Measurements from ENCODE around the gene E2F3.

E2F3 gene

DNA sequence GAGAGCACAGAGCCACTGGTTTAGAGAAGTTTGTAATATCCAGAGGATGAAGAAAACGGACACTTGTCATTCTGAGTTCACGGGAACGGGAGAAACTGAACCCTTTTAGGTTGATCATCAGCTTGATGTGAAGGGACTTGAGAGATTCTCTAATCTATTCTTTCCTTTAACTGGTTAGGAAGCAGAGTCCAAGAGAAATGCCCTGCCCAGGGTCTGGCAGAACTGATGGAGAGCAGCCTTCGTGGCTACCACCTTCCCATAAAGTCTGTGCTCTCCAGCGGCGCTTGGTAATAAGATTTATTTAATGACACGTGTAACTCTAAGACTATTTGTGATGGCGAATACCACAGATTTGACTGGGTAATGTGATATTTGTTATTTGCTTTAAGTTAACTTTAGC lies 36.0 kb downstream of the E2F3 start:
- Histone ChIP-seq H2AFZ (ENCODE audit: low read depth, low read length) (no peak overlapping the region), H3K4me2 (ENCODE audit: insufficient read depth, low read length) (no peak overlapping the region), H3K4me3 (ENCODE audit: low read depth in 1 of 2, low read length in 2 of 2) (no peak overlapping the region), H3K9ac (ENCODE audit: low read depth, low read length) (no peak overlapping the region), H3K4me1 (ENCODE audit: insufficient read depth, low read length) (no peaks in the 10 kb centered on the region), H3K27me3 (ENCODE audit: insufficient read depth, low read length, poor library complexity) (no peaks in the 10 kb centered on the region), H3K36me3 (ENCODE audit: insufficient read depth, low read length) (peaks cover 58% of the 10 kb centered on the region), H3K79me2 (ENCODE audit: insufficient read depth, low read length) (peaks cover 98% of the 10 kb centered on the region), H4K20me1 (ENCODE audit: insufficient read depth, low read length) (peaks cover 76% of the 10 kb centered on the region), H3K27ac (ENCODE audit: low read length) (no peak overlapping the region), H3K9me3 (ENCODE audit: insufficient read depth, low read length, severe bottlenecking) (no peaks in the 10 kb centered on the region)
- no peak for ATAC-seq (ENCODE audit: insufficient read depth, low read depth)
- TF ChIP-seq EZH2 (IDR thresholded peaks at IDR 0.05; ENCODE audit: borderline replicate concordance, low read depth, low read length, severe bottlenecking), result no peak
- TF ChIP-seq, protein P1, sequence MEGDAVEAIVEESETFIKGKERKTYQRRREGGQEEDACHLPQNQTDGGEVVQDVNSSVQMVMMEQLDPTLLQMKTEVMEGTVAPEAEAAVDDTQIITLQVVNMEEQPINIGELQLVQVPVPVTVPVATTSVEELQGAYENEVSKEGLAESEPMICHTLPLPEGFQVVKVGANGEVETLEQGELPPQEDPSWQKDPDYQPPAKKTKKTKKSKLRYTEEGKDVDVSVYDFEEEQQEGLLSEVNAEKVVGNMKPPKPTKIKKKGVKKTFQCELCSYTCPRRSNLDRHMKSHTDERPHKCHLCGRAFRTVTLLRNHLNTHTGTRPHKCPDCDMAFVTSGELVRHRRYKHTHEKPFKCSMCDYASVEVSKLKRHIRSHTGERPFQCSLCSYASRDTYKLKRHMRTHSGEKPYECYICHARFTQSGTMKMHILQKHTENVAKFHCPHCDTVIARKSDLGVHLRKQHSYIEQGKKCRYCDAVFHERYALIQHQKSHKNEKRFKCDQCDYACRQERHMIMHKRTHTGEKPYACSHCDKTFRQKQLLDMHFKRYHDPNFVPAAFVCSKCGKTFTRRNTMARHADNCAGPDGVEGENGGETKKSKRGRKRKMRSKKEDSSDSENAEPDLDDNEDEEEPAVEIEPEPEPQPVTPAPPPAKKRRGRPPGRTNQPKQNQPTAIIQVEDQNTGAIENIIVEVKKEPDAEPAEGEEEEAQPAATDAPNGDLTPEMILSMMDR (IDR thresholded peaks at IDR 0.05; ENCODE audit: borderline replicate concordance, extremely low read depth, low read length, poor library complexity, severe bottlenecking), result no peak
- DNase-seq, result no peak

DNA sequence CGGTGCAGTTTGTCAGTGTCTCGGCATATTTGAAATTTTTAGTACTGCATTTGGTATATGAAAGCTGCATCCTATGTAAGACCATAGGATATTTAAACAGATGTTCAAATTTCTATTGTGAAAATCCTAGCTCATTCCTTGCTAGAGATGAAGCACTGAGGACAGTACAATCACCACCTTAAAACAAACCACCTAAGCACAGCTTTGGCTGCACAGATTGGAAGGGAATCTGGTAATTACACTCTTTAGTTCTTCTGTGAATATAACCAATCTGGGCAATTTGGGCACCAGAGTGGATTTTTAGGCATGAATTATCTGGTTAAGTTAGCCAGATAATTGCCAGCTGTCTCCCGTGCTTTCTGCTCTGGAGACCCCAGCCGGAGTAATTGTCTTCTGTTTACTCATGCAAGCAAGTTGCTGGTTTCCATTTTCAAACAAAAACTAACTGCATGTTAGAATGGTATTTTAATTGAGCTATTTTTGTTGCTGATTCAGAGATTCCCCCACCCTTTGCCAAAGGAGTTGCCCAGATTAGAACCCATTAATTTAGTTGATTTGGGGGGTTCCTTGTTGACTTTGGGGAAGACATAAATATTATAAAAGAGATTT lies 36.9 kb downstream of the E2F3 start:
- Histone ChIP-seq H3K27ac (ENCODE audit: low read length) (no peak overlapping the region), H2AFZ (ENCODE audit: low read depth, low read length) (no peak overlapping the region), H3K36me3 (ENCODE audit: insufficient read depth, low read length) (peaks cover 67% of the 10 kb centered on the region), H4K20me1 (ENCODE audit: insufficient read depth, low read length) (peaks cover 75% of the 10 kb centered on the region), H3K79me2 (ENCODE audit: insufficient read depth, low read length) (peaks cover 98% of the 10 kb centered on the region), H3K9ac (ENCODE audit: low read depth, low read length) (no peak overlapping the region), H3K27me3 (ENCODE audit: insufficient read depth, low read length, poor library complexity) (no peaks in the 10 kb centered on the region), H3K4me3 (ENCODE audit: low read depth in 1 of 2, low read length in 2 of 2) (no peak overlapping the region), H3K9me3 (ENCODE audit: insufficient read depth, low read length, severe bottlenecking) (no peaks in the 10 kb centered on the region), H3K4me1 (ENCODE audit: insufficient read depth, low read length) (no peaks in the 10 kb centered on the region), H3K4me2 (ENCODE audit: insufficient read depth, low read length) (no peak overlapping the region)
- DNase-seq (no peak), ATAC-seq (ENCODE audit: insufficient read depth, low read depth) (no peak)
- TF ChIP-seq, protein P1 (IDR thresholded peaks at IDR 0.05; ENCODE audit: borderline replicate concordance, extremely low read depth, low read length, poor library complexity, severe bottlenecking), result no peak
- TF ChIP-seq EZH2 (IDR thresholded peaks at IDR 0.05; ENCODE audit: borderline replicate concordance, low read depth, low read length, severe bottlenecking), result no peak

DNA sequence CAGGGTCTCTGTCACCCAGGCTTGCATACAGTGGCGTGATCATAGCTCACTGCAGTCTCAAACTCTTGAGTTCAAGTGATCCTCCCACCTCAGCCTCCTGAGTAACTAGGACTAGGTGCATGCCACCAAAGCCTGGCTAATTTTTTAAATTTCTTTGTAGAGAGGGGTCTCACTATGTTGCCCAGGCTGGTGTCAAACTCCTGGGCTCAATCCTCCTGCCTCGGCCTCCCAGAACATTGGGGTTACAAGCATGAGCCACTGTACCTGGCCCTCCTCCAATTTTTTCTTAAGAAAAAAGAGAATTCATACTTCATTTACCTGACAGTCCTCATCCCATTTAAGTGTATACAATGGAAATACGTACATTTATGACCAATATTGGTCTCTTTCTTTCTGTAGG lies 37.9 kb downstream of the E2F3 start:
- no peak overlapping the region for H3K27ac ChIP-seq (ENCODE audit: low read length)
- H3K27me3 ChIP-seq (ENCODE audit: insufficient read depth, low read length, poor library complexity), result no peaks in the 10 kb centered on the region
- H3K79me2 ChIP-seq (ENCODE audit: insufficient read depth, low read length), result peaks cover 98% of the 10 kb centered on the region
- peaks cover 74% of the 10 kb centered on the region for H4K20me1 ChIP-seq (ENCODE audit: insufficient read depth, low read length)
- peaks cover 68% of the 10 kb centered on the region for H3K36me3 ChIP-seq (ENCODE audit: insufficient read depth, low read length)
- H2AFZ ChIP-seq (ENCODE audit: low read depth, low read length), result no peak overlapping the region
- no peak overlapping the region for H3K4me2 ChIP-seq (ENCODE audit: insufficient read depth, low read length)
- TF ChIP-seq, protein P1 (IDR thresholded peaks at IDR 0.05; ENCODE audit: borderline replicate concordance, extremely low read depth, low read length, poor library complexity, severe bottlenecking), result no peak
- TF ChIP-seq EZH2 (IDR thresholded peaks at IDR 0.05; ENCODE audit: borderline replicate concordance, low read depth, low read length, severe bottlenecking), result no peak
- H3K4me1 ChIP-seq (ENCODE audit: insufficient read depth, low read length), result no peaks in the 10 kb centered on the region
- DNase-seq (no peak), ATAC-seq (ENCODE audit: insufficient read depth, low read depth) (no peak)
- no peak overlapping the region for H3K4me3 ChIP-seq (ENCODE audit: low read depth in 1 of 2, low read length in 2 of 2)
- H3K9ac ChIP-seq (ENCODE audit: low read depth, low read length), result no peak overlapping the region
- H3K9me3 ChIP-seq (ENCODE audit: insufficient read depth, low read length, severe bottlenecking), result no peaks in the 10 kb centered on the region

Data from DND-41 (cell line).